Right lobe of liver (tissue), 4 donors: ENCODE results near the gene ZNF473.
"Not testable (repeated sequence)": the region's sequence is repeated elsewhere in the genome, so short reads cannot be mapped to it uniquely, and the experiment has no call there.

Experiments
- CTCF ChIP-seq, 4 donors: fragments of 200-600 bp in 3 of 4; fragments of 450-650 bp in 1 of 4; IDR thresholded peaks; one replicate each; pipeline versions ENCODE4 v1.5.1 to v1.8.0; 2016 to 2022; ENCODE audit warnings: antibody characterized with exemption in 4 of 4, mild to moderate bottlenecking in 2 of 4
- POLR2A ChIP-seq: fragments of 450-650 bp; IDR thresholded peaks from one replicate; pipeline ENCODE4 v1.6.1; 2017; ENCODE audit warnings: antibody characterized with exemption, mild to moderate bottlenecking
- donor health status: DM: no; HTN: no; CAD: no.
- donor health status: DM: no; HTN: no; CAD: no.
- donor health status: DM: no; HTN: yes; CAD: no.

- not testable (repeated sequence) for TF ChIP-seq CTCF (IDR thresholded peaks at IDR 0.05); POLR2A
These were observed 50.0 kb downstream of the ZNF473 start for GRCh38 chr19:50075644-50076372.
